ENCODE measurements around the gene C1QTNF12.

C1QTNF12 gene

DNA sequence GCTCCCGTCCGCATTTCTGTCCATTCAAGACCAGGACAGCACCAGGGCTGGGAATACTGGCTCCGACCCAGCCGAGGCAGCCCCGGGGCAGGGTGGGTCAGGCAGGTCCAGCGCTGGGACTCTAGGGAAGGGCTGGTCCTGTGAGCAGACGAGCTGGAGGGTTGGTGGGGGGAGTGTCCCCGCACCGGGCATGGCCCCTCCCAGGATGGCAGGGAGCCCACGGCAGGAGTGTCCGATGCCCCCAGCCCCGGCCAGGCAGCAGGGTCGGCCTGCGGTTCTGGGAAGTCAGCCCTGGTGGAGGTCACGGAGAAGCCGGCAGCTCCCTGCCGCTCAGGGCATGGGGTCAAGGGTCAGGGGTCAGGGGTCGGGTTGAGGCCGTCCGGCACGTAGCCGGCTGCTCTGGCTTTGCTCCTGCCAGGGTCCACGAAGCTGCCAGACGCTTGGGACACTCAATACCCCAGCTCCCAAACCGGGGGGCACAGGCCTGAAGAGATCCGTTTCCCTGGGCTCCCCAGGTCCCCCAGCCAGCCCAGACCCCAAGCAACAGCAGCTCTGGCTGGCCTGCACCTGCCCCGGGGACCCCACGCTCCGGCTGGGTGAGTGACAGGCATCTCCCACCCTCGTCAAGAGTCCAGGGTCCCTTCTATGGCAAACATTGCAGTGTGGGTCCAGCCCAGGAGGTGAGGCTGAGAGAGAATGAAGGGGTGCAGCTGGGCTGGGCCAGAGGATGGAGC is 6.7 kb downstream of the C1QTNF12 start:
- no peak overlapping the region for H3K27ac ChIP-seq
- no peak overlapping the region for H3K4me2 ChIP-seq
- H2AFZ ChIP-seq (ENCODE audit: low read depth) = no peak overlapping the region
- H3K9ac ChIP-seq = no peak overlapping the region
- TF ChIP-seq, protein P1, sequence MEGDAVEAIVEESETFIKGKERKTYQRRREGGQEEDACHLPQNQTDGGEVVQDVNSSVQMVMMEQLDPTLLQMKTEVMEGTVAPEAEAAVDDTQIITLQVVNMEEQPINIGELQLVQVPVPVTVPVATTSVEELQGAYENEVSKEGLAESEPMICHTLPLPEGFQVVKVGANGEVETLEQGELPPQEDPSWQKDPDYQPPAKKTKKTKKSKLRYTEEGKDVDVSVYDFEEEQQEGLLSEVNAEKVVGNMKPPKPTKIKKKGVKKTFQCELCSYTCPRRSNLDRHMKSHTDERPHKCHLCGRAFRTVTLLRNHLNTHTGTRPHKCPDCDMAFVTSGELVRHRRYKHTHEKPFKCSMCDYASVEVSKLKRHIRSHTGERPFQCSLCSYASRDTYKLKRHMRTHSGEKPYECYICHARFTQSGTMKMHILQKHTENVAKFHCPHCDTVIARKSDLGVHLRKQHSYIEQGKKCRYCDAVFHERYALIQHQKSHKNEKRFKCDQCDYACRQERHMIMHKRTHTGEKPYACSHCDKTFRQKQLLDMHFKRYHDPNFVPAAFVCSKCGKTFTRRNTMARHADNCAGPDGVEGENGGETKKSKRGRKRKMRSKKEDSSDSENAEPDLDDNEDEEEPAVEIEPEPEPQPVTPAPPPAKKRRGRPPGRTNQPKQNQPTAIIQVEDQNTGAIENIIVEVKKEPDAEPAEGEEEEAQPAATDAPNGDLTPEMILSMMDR (conservative IDR thresholded peaks at IDR 0.05; ENCODE audit: low read depth, low read length) = no peak
- peaks cover 49% of the 10 kb centered on the region for H3K27me3 ChIP-seq (ENCODE audit: insufficient read depth, low read depth)
- peaks cover 13% of the 10 kb centered on the region for H3K4me1 ChIP-seq (ENCODE audit: low read depth, poor library complexity, severe bottlenecking)
- no peaks in the 10 kb centered on the region for H3K79me2 ChIP-seq (ENCODE audit: insufficient read depth, low read depth)
- H4K20me1 ChIP-seq (ENCODE audit: insufficient read depth) = no peaks in the 10 kb centered on the region
- H3K36me3 ChIP-seq (ENCODE audit: insufficient read depth) = no peaks in the 10 kb centered on the region
- no peak overlapping the region for H3K4me3 ChIP-seq (IDR thresholded peaks at IDR 0.05; ENCODE audit: insufficient read depth, low read depth, low read length)

DNA sequence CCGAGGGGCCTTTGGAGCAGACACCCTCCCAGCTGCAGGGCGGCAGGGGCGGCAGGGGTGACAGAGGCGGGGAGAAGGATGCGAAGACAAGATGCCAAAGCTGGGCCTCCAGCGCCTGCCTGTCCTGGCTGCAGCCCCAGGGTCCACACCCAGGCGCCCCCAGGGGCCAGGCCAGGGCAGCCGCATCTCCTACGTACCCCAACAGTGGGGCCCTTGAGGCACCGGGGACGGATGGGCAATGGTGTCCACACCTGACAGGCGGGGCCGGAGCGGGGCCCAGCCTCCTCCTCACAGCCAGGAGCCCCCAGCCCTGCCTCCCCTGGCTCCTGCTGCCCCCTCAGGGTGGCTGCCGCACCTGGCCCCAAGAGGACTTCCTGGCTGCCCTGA is 7.3 kb downstream of the C1QTNF12 start:
- Histone ChIP-seq H3K27me3 (ENCODE audit: insufficient read depth, low read depth) (peaks cover 48% of the 10 kb centered on the region), H4K20me1 (ENCODE audit: insufficient read depth) (no peaks in the 10 kb centered on the region), H3K4me3 (IDR thresholded peaks at IDR 0.05; ENCODE audit: insufficient read depth, low read depth, low read length) (no peak overlapping the region), H3K36me3 (ENCODE audit: insufficient read depth) (no peaks in the 10 kb centered on the region), H3K4me2 (no peak overlapping the region), H3K9ac (no peak overlapping the region), H3K4me1 (ENCODE audit: low read depth, poor library complexity, severe bottlenecking) (peaks cover 13% of the 10 kb centered on the region), H3K27ac (no peak overlapping the region), H3K79me2 (ENCODE audit: insufficient read depth, low read depth) (no peaks in the 10 kb centered on the region), H2AFZ (ENCODE audit: low read depth) (no peak overlapping the region)
- TF ChIP-seq, protein P1 (conservative IDR thresholded peaks at IDR 0.05; ENCODE audit: low read depth, low read length) = no peak

DNA sequence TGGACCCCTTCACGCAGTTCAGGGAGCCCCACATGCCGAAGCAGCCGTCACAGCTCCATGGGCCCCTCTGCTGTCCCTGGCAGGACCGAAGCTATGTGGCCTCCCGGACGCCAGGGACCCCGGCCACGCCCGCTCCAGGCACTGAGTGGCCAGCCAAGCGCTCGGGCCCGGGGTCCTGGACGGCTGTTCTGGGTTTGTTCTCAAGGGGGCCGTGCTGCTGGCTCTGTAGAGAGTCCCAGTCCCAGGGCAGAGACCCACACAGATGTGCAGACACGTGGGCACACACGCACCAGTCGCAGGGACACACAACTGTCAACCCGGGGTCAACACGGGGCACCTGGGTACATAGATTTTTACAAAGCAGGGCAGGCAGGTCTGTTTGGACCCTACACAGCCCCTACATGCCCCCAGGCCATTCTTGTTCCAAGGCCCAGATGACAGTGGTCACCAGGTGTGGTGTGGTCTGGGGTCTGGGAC is 7.8 kb downstream of the C1QTNF12 start:
- H3K79me2 ChIP-seq (ENCODE audit: insufficient read depth, low read depth) = no peaks in the 10 kb centered on the region; the same call in 1 of the 2 replicates
- H4K20me1 ChIP-seq (ENCODE audit: insufficient read depth) = no peaks in the 10 kb centered on the region
- no peak overlapping the region for H3K4me3 ChIP-seq (IDR thresholded peaks at IDR 0.05; ENCODE audit: insufficient read depth, low read depth, low read length)
- H3K4me1 ChIP-seq (ENCODE audit: low read depth, poor library complexity, severe bottlenecking) = peaks cover 13% of the 10 kb centered on the region
- no peak overlapping the region for H3K27ac ChIP-seq
- no peak overlapping the region for H2AFZ ChIP-seq (ENCODE audit: low read depth)
- H3K27me3 ChIP-seq (ENCODE audit: insufficient read depth, low read depth) = peaks cover 44% of the 10 kb centered on the region
- TF ChIP-seq, protein P1 (conservative IDR thresholded peaks at IDR 0.05; ENCODE audit: low read depth, low read length) = no peak
- no peak overlapping the region for H3K4me2 ChIP-seq
- no peak overlapping the region for H3K9ac ChIP-seq
- H3K36me3 ChIP-seq (ENCODE audit: insufficient read depth) = no peaks in the 10 kb centered on the region

DNA sequence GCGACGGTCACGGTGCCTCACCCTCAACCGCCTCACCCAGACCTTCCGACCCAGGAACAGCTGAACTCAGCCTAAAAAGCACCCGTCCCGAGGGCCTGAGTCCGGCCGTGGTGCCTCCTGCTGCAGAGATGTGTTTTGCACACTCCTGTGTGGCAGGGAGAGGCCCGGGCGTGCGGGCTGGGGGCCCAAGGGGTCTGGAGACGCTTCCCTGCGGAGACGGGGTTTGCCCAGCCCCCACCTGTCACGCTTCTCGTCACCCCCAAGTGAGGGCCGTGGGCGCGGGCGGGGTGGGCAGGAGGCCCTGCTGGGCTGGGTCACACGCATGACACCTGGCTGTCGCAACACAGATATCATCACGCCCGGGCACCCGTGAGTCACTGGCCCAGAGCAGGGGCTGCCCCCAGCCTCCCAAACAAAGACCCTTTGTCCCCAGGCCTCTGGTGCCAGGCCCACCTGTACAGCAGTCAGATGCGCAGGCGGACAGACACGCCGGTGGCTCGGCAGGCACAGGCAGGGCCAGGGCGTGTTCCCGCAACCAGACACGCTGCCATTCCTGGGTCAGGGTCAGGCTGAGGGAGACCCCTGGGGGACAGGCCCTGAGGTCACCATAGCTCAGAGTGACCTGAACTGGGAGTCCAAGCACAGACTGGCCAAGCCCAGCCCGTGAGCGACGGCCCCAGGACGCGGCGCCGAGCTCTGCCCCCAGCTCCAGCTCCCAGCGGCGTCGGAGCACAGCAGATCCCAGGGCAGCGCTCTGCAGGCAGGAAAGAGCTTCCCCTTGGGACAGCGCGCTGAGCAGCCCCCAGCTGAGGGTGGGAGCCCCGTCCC is 8.4 kb downstream of the C1QTNF12 start:
- Histone ChIP-seq H3K4me2 (no peak overlapping the region), H3K36me3 (ENCODE audit: insufficient read depth) (no peaks in the 10 kb centered on the region), H3K4me1 (ENCODE audit: low read depth, poor library complexity, severe bottlenecking) (peaks cover 13% of the 10 kb centered on the region), H3K9ac (no peak overlapping the region), H2AFZ (ENCODE audit: low read depth) (no peak overlapping the region), H3K27me3 (ENCODE audit: insufficient read depth, low read depth) (peaks cover 38% of the 10 kb centered on the region), H3K27ac (no peak overlapping the region), H3K4me3 (IDR thresholded peaks at IDR 0.05; ENCODE audit: insufficient read depth, low read depth, low read length) (no peak overlapping the region), H4K20me1 (ENCODE audit: insufficient read depth) (no peaks in the 10 kb centered on the region), H3K79me2 (ENCODE audit: insufficient read depth, low read depth) (peaks cover 5% of the 10 kb centered on the region; the same call in 1 of the 2 replicates)
- TF ChIP-seq, protein P1 (conservative IDR thresholded peaks at IDR 0.05; ENCODE audit: low read depth, low read length) = no peak
